ENCODE results near the gene XCL2. TPM values are rescaled to one million over a fixed set of nuclear protein-coding genes. Genes with fewer than 3 reads are reported as not detected.
"Not testable (repeated sequence)": the region's sequence is repeated elsewhere in the genome, so short reads cannot be mapped to it uniquely, and the experiment has no call there.

The XCL2 gene
- total RNA-seq, 1 donor from 2014 or later = not detected

- no peak for TF ChIP-seq CTCF (conservative IDR thresholded peaks at IDR 0.05; ENCODE audit: low read depth, low read length)
- peak; percentile 92 for DNase-seq (ENCODE audit: low read depth)
- H3K4me3 ChIP-seq (ENCODE audit: low read depth, low read length) = no peak overlapping the region
These were observed 39.0 kb upstream of the XCL2 start for GRCh38 chr1:168582688-168583336.

- H3K4me3 ChIP-seq (ENCODE audit: low read depth, low read length) = no peak overlapping the region
- DNase-seq (ENCODE audit: low read depth) = no peak
- TF ChIP-seq CTCF (conservative IDR thresholded peaks at IDR 0.05; ENCODE audit: low read depth, low read length) = no peak
These were observed 38.2 kb upstream of the XCL2 start for GRCh38 chr1:168581817-168582572.

- not testable (repeated sequence) for DNase-seq (ENCODE audit: low read depth); H3K4me3 ChIP-seq (ENCODE audit: low read depth, low read length)
These were observed 37.2 kb upstream of the XCL2 start for GRCh38 chr1:168580991-168581390.

- not testable (repeated sequence) for H3K4me3 ChIP-seq (ENCODE audit: low read depth, low read length); DNase-seq (ENCODE audit: low read depth)
These were observed 36.5 kb upstream of the XCL2 start for GRCh38 chr1:168580290-168580689.

- not testable (repeated sequence) for DNase-seq (ENCODE audit: low read depth); H3K4me3 ChIP-seq (ENCODE audit: low read depth, low read length)
These were observed 34.9 kb upstream of the XCL2 start for GRCh38 chr1:168578531-168579185.

GRCh38 chr1:168576245-168576688 lies 32.5 kb upstream of the XCL2 start, which contains the start of gene XCL1:
TSS of gene XCL1 (plus strand) at chr1:168576605. CDS start at chr1:168576638, 33 bp downstream.
- DNase-seq (ENCODE audit: low read depth); H3K4me3 ChIP-seq (ENCODE audit: low read depth, low read length): not testable (repeated sequence)

- DNase-seq (ENCODE audit: low read depth); H3K4me3 ChIP-seq (ENCODE audit: low read depth, low read length): not testable (repeated sequence)
- TF ChIP-seq CTCF (conservative IDR thresholded peaks at IDR 0.05; ENCODE audit: low read depth, low read length) = peak; percentile 31
These were observed 30.4 kb upstream of the XCL2 start for GRCh38 chr1:168574234-168574633.

GRCh38 chr1:168572633-168573032 lies 28.8 kb upstream of the XCL2 start:
- no peak for DNase-seq (ENCODE audit: low read depth)
- H3K4me3 ChIP-seq (ENCODE audit: low read depth, low read length) = no peak overlapping the region
- TF ChIP-seq CTCF (conservative IDR thresholded peaks at IDR 0.05; ENCODE audit: low read depth, low read length) = no peak

GRCh38 chr1:168570652-168571051 lies 26.9 kb upstream of the XCL2 start:
- no peak overlapping the region for H3K4me3 ChIP-seq (ENCODE audit: low read depth, low read length)
- no peak for TF ChIP-seq CTCF (conservative IDR thresholded peaks at IDR 0.05; ENCODE audit: low read depth, low read length)
- no peak for DNase-seq (ENCODE audit: low read depth)

Data from epithelial cell of proximal tubule (primary cell).